A549 (cell line): ENCODE data around the gene FGFR4. TPM values are rescaled to one million over a fixed set of nuclear protein-coding genes. Genes with fewer than 3 reads are reported as not detected.

Experiments
- ATAC-seq, 2 experiments: fragments of 200-7000 bp in 1 of 2; fragments of >200 bp in 1 of 2; cut with Nextera tagmentation in 1 of 2; cut with Tn5 transposase in 1 of 2; 3 replicates each; pipeline versions ENCODE4 v1.8.0 to v1.9.1; 2018 to 2020; ENCODE audit warnings: mild to moderate bottlenecking in 1 of 2, moderate library complexity in 1 of 2
- CTCF ChIA-PET: fragments of 300-600 bp; sonication (Branson Sonifier 250); formaldehyde crosslinking; extraction: SDS; loops from one replicate; lab custom pipeline; 2021; ENCODE audit warnings: antibody characterized with exemption, inconsistent platforms; lab: Yijun Ruan, JAX
- POLR2A ChIA-PET: fragments of 350-600 bp; formaldehyde crosslinking; extraction: SDS; loops from one replicate; lab custom pipeline; 2021; ENCODE audit warnings: antibody characterized with exemption, inconsistent platforms; lab: Yijun Ruan, JAX
- DNase-seq, 2 experiments: peaks; one replicate each; pipeline versions ENCODE4 v3.0.0 to v3.0.0-alpha.2; 2011 to 2016; ENCODE audit warnings: low read depth in 1 of 2, low spot score in 1 of 2
- FAIRE-seq: peaks from 2 replicates; lab custom pipeline; 2011; peaks lifted over from hg19 to GRCh38; lab: Jason Lieb, UNC
- H3K27ac ChIP-seq, 2 experiments: fragments of >200 bp; sonication (Bioruptor Twin); formaldehyde crosslinking; 3 replicates each; pipeline ENCODE4 v1.5.1; 2016 to 2017
- H3K4me1 ChIP-seq: fragments of >200 bp; sonication (Bioruptor Twin); formaldehyde crosslinking; 3 replicates; pipeline ENCODE4 v1.6.1; 2016
- H3K4me2 ChIP-seq: fragments of >200 bp; sonication (Bioruptor Twin); formaldehyde crosslinking; 3 replicates; pipeline ENCODE4 v1.6.1; 2016
- H3K4me3 ChIP-seq: fragments of >200 bp; sonication (Bioruptor Twin); formaldehyde crosslinking; 3 replicates; pipeline ENCODE4 v1.5.1; 2016
- H3K9me3 ChIP-seq: fragments of >200 bp; sonication (Bioruptor Twin); formaldehyde crosslinking; 3 replicates; pipeline ENCODE4 v1.6.1; 2016
- ATOH8 ChIP-seq: fragments of 250-450 bp; sonication (Bioruptor Pico); IDR thresholded peaks from 2 replicates; pipeline ENCODE4 v1.5.0; 2020; ENCODE audit warnings: low read depth, mild to moderate bottlenecking, moderate library complexity
- BHLHE40 ChIP-seq: IDR thresholded peaks from 2 replicates; pipeline ENCODE4 v1.6.1; 2012; ENCODE audit warnings: low read depth, low read length, inconsistent platforms
- CHD2 ChIP-seq: fragments of 150-350 bp; IDR thresholded peaks from 2 replicates; pipeline ENCODE4 v1.6.1; 2014; ENCODE audit warnings: low read length; ENCODE audit not compliant: partially characterized antibody
- CTCF ChIP-seq: fragments of >200 bp; sonication (Bioruptor Twin); formaldehyde crosslinking; IDR thresholded peaks from 3 replicates; pipeline ENCODE4 v1.5.1; 2016
- EHF ChIP-seq: fragments of 250-450 bp; sonication (Bioruptor Pico); IDR thresholded peaks from 2 replicates; pipeline ENCODE4 v1.5.0; 2020; ENCODE audit warnings: mild to moderate bottlenecking
- EP300 ChIP-seq, 2 experiments: fragments of >200 bp; sonication (Bioruptor Twin); formaldehyde crosslinking; IDR thresholded peaks; 2 replicates in 1 of 2; 3 replicates in 1 of 2; pipeline ENCODE4 v1.6.1; 2016 to 2017
- FOXS1 ChIP-seq: fragments of 250-450 bp; sonication (Bioruptor Pico); IDR thresholded peaks from 2 replicates; pipeline ENCODE4 v1.5.0; 2020; ENCODE audit warnings: mild to moderate bottlenecking, moderate library complexity
- HDAC2 ChIP-seq: fragments of 200-600 bp; sonication (generic); IDR thresholded peaks from 2 replicates; pipeline ENCODE4 v1.6.1; 2016
- HES2 ChIP-seq: fragments of >200 bp; sonication (Bioruptor Twin); formaldehyde crosslinking; IDR thresholded peaks from 2 replicates; pipeline ENCODE4 v1.6.1; 2016
- HOXA7 ChIP-seq: fragments of 250-450 bp; sonication (Bioruptor Pico); IDR thresholded peaks from 2 replicates; pipeline ENCODE4 v1.5.0; 2020; ENCODE audit warnings: mild to moderate bottlenecking, moderate library complexity
- JUN ChIP-seq, 2 experiments: fragments of >200 bp; sonication (Bioruptor Twin); formaldehyde crosslinking; IDR thresholded peaks; 2 replicates in 1 of 2; 3 replicates in 1 of 2; pipeline ENCODE4 v1.6.1; 2016 to 2017
- KDM5A ChIP-seq: fragments of 200-600 bp; sonication (generic); IDR thresholded peaks from 2 replicates; pipeline ENCODE4 v1.6.1; 2016; ENCODE audit warnings: antibody characterized with exemption, mild to moderate bottlenecking
- MAX ChIP-seq: IDR thresholded peaks from 2 replicates; pipeline ENCODE4 v1.6.1; 2012
- NPAS2 ChIP-seq: fragments of 250-450 bp; sonication (Bioruptor Pico); IDR thresholded peaks from 2 replicates; pipeline ENCODE4 v1.8.0; 2022; ENCODE audit warnings: mild to moderate bottlenecking, moderate library complexity, borderline replicate concordance
- NR3C1 ChIP-seq: fragments of >200 bp; sonication (Bioruptor Twin); formaldehyde crosslinking; IDR thresholded peaks from 3 replicates; pipeline ENCODE4 v1.6.1; 2017
- RAD21 ChIP-seq, 2 experiments: fragments of >200 bp in 1 of 2; sonication (Bioruptor Twin) in 1 of 2; formaldehyde crosslinking in 1 of 2; IDR thresholded peaks in 1 of 2; conservative IDR thresholded peaks in 1 of 2; 2 replicates in 1 of 2; 3 replicates in 1 of 2; pipeline ENCODE4 v1.6.1; 2012 to 2018; ENCODE audit warnings: inconsistent platforms in 1 of 2
- REST ChIP-seq: fragments of 200-600 bp; sonication (generic); IDR thresholded peaks from 2 replicates; pipeline ENCODE4 v1.6.1; 2016; ENCODE audit warnings: antibody characterized with exemption, mild to moderate bottlenecking, moderate library complexity
- RFX5 ChIP-seq: fragments of 450-650 bp; IDR thresholded peaks from 2 replicates; pipeline ENCODE4 v1.7.1; 2014; ENCODE audit warnings: antibody characterized with exemption, mild to moderate bottlenecking, moderate library complexity
- RNF2 ChIP-seq: fragments of 200-600 bp; sonication (generic); IDR thresholded peaks from 2 replicates; pipeline ENCODE4 v1.6.1; 2016; ENCODE audit warnings: low read depth, mild to moderate bottlenecking, antibody characterized with exemption, moderate library complexity, borderline replicate concordance
- SMC3 ChIP-seq: fragments of >200 bp; sonication (Bioruptor Twin); formaldehyde crosslinking; IDR thresholded peaks from 3 replicates; pipeline ENCODE4 v1.6.1; 2018; ENCODE audit warnings: inconsistent platforms
- TFCP2L1 ChIP-seq: fragments of 250-450 bp; sonication (Bioruptor Pico); IDR thresholded peaks from 2 replicates; pipeline ENCODE4 v1.5.0; 2021; ENCODE audit warnings: mild to moderate bottlenecking
- TP53 ChIP-seq: fragments of 250-450 bp; sonication (Bioruptor Pico); IDR thresholded peaks from 2 replicates; pipeline ENCODE4 v1.5.0; 2021; ENCODE audit warnings: mild to moderate bottlenecking, moderate library complexity
- USF2 ChIP-seq: fragments of 450-650 bp; IDR thresholded peaks from 2 replicates; pipeline ENCODE4 v1.6.1; 2014; ENCODE audit warnings: antibody characterized with exemption
- ZNF302 ChIP-seq: fragments of 250-450 bp; sonication (Bioruptor Pico); IDR thresholded peaks from 2 replicates; pipeline ENCODE4 v1.9.0; 2021; ENCODE audit warnings: inconsistent platforms, mild to moderate bottlenecking, moderate library complexity
- ZSCAN20 ChIP-seq: fragments of 250-450 bp; sonication (Bioruptor Pico); IDR thresholded peaks from 2 replicates; pipeline ENCODE4 v1.8.0; 2022; ENCODE audit warnings: mild to moderate bottlenecking, moderate library complexity
- WGBS: methylation state at CpG from one replicate; pipeline ENCODE4 v1.1.6; 2017; ENCODE audit errors: missing lambda C conversion rate; 5-methylcytosine and 5-hydroxymethylcytosine counted together
- polyA plus RNA-seq, 4 experiments: library from polyadenylated mRNA; depleted of rRNA in 3 of 4; stranded (reverse); fragments of >200 nt; fragmentation: RNase III in 1 of 4; extraction: RNeasy Plus Mini Kit Qiagen cat#74134 plus additional on column Dnase treatment in 1 of 4; gene quantifications; 2 replicates in 3 of 4; 3 replicates in 1 of 4; pipeline ENCODE4 v1.2.3, GENCODE V29; 2011 to 2017

FGFR4 gene
- polyA plus RNA-seq, 2 of the 4 experiments (the other 2 are of a cell fraction) = 31.8 to 45.2 TPM

GRCh38 chr5:177071666-177072385 lies 14.9 kb upstream of the FGFR4 start:
- CTCF ChIA-PET = interaction anchor here (0.6 to 12.1 kb wide), 46 partner anchors 10 to 423 kb away, joined by 3 to 148 read pairs (median 4); partner anchors contain the start of genes FGFR4 and UIMC1
- 25% methylated on average over 6 of the region's 6 CpGs for WGBS
- ATAC-seq = peak; percentile 89 to 95
- Histone ChIP-seq H3K27ac (no peak overlapping the region), H3K4me3 (no peak overlapping the region)
- peak; percentile 83 for TF ChIP-seq CTCF
- TF ChIP-seq SMC3 = peak; percentile 77
- peak; percentile 71 to 74 for TF ChIP-seq RAD21 (conservative IDR thresholded peaks at IDR 0.05 in 1 of 2, IDR thresholded peaks at IDR 0.05 in 1 of 2)
- TF ChIP-seq NR3C1 = no peak
- TF ChIP-seq, all 56 proteins: peak for 3
- no peak overlapping the region for H3K4me2 ChIP-seq
- POLR2A ChIA-PET = no interaction called here
- peaks cover 7% of the 10 kb centered on the region; the same call in 1 of the 3 replicates for H3K4me1 ChIP-seq
- peak; percentile 79 to 82 for DNase-seq
- no peaks in the 10 kb centered on the region for H3K9me3 ChIP-seq
- no peak for FAIRE-seq

- ChIA-PET CTCF (interaction anchor here (1.8 to 13.8 kb wide), 2 partner anchors 10 to 35 kb away, joined by 5 to 111 read pairs; partner anchors contain the start of gene FGFR4), POLR2A (interaction anchor here (1.1 kb wide), 1 partner anchor 10 kb away, joined by 3 read pairs; the partner anchor contains the start of gene FGFR4)
- no peak overlapping the region for H3K4me2 ChIP-seq
- no peak for TF ChIP-seq SMC3
- no peak for TF ChIP-seq ZNF302 (CRISPR knock-in tag)
- no peak for TF ChIP-seq BHLHE40
- TF ChIP-seq TP53 (CRISPR knock-in tag) = no peak
- TF ChIP-seq USF2 = peak; percentile 80
- no peak for TF ChIP-seq EP300 (IDR thresholded peaks at IDR 0.05)
- TF ChIP-seq FOXS1 = no peak
- TF ChIP-seq RFX5 = no peak
- 90% methylated on average over 2 of the region's 2 CpGs for WGBS
- no peaks in the 10 kb centered on the region for H3K9me3 ChIP-seq
- no peak overlapping the region for H3K27ac ChIP-seq
- H3K4me1 ChIP-seq = no peaks in the 10 kb centered on the region
- ATAC-seq (peak; percentile 25 to 61; a peak in 3 of 6 replicates), DNase-seq (no peak), FAIRE-seq (no peak)
- H3K4me3 ChIP-seq = no peak overlapping the region
Measured at GRCh38 chr5:177077335-177077734, 9.4 kb upstream of the FGFR4 start.

GRCh38 chr5:177079606-177080005 lies 7.1 kb upstream of the FGFR4 start:
- no peak for DNase-seq
- no peak for TF ChIP-seq CHD2
- no peak for TF ChIP-seq HDAC2
- TF ChIP-seq NPAS2 (CRISPR knock-in tag) = no peak
- no peak for TF ChIP-seq EHF (CRISPR knock-in tag)
- TF ChIP-seq TFCP2L1 (CRISPR knock-in tag) = no peak
- no peak for TF ChIP-seq REST
- TF ChIP-seq MAX = no peak
- TF ChIP-seq ZSCAN20 = no peak
- no peak for TF ChIP-seq HES2
- no peak for TF ChIP-seq JUN (IDR thresholded peaks at IDR 0.05)
- no peak for TF ChIP-seq RNF2
- no peak for TF ChIP-seq KDM5A
- TF ChIP-seq ATOH8 = no peak
- no peak for TF ChIP-seq HOXA7
- TF ChIP-seq, all 56 proteins: peak for 0
- ChIA-PET CTCF (interaction anchor here (8.5 to 13.8 kb wide), 2 partner anchors 7 to 32 kb away, joined by 105 to 111 read pairs; no protein-coding TSS in a partner anchor), POLR2A (no interaction called here)
- no peak overlapping the region for H3K4me2 ChIP-seq
- WGBS = 88% methylated on average over 9 of the region's 9 CpGs
- ATAC-seq (peak; percentile 14 to 25; a peak in 4 of 6 replicates), FAIRE-seq (no peak)
- no peak overlapping the region for H3K27ac ChIP-seq
- H3K4me3 ChIP-seq = no peak overlapping the region
- no peaks in the 10 kb centered on the region for H3K9me3 ChIP-seq
- no peaks in the 10 kb centered on the region for H3K4me1 ChIP-seq
